IMR-90 (cell line): Measurements from ENCODE around the gene HMCN1. TPM values are rescaled to one million over a fixed set of nuclear protein-coding genes. Genes with fewer than 3 reads are reported as not detected.

Source experiments
- ATAC-seq: fragments of 200-7000 bp; cut with Tn5 transposase; 2 replicates; pipeline ENCODE4 v1.9.1; 2020; ENCODE audit warnings: low read depth, mild to moderate bottlenecking, moderate library complexity
- BruUV-seq: library from RNA; stranded (reverse); fragments of 400-500 nt; replicated peaks from 2 replicates; lab custom pipeline; 2021; lab: Mats Ljungman, UMichigan
- CTCF ChIA-PET: fragments of 300-600 bp; formaldehyde crosslinking; extraction: SDS; loops from one replicate; lab custom pipeline; 2021; ENCODE audit warnings: antibody characterized with exemption; lab: Yijun Ruan, JAX
- POLR2A ChIA-PET: fragments of 300-600 bp; sonication (Branson Sonifier 250); formaldehyde crosslinking; loops from one replicate; lab custom pipeline; 2022; ENCODE audit warnings: antibody characterized with exemption; ENCODE audit not compliant: unreplicated experiment; lab: Charles Lee
- DNase-seq: peaks from one replicate; pipeline ENCODE4 v3.0.0; 2013
- H2AFZ ChIP-seq: replicated peaks from 2 replicates; pipeline ENCODE3; 2013; ENCODE audit warnings: low read length, mild to moderate bottlenecking; ENCODE audit not compliant: poor library complexity
- H2AK5ac ChIP-seq: 2 replicates; pipeline ENCODE4 v1.6.1; 2013; ENCODE audit warnings: low read depth, low read length, inconsistent platforms
- H2AK9ac ChIP-seq: replicated peaks from 2 replicates; pipeline ENCODE3; 2013; ENCODE audit warnings: mild to moderate bottlenecking, low read depth, low read length, moderate library complexity; ENCODE audit not compliant: poor library complexity
- H2BK120ac ChIP-seq: 2 replicates; pipeline ENCODE4 v1.6.1; 2013; ENCODE audit warnings: low read depth, low read length, inconsistent platforms
- H2BK15ac ChIP-seq: 3 replicates; pipeline ENCODE4 v1.6.1; 2013; ENCODE audit warnings: low read depth, low read length, inconsistent platforms
- H2BK20ac ChIP-seq: 2 replicates; pipeline ENCODE4 v1.6.1; 2013; ENCODE audit warnings: low read depth, mild to moderate bottlenecking, inconsistent platforms, low read length, moderate library complexity
- H2BK5ac ChIP-seq: 2 replicates; pipeline ENCODE4 v1.6.1; 2013; ENCODE audit warnings: mild to moderate bottlenecking, low read depth, low read length, inconsistent platforms; ENCODE audit not compliant: poor library complexity, severe bottlenecking
- H3K14ac ChIP-seq: replicated peaks from 2 replicates; pipeline ENCODE4 v1.6.1; 2013; ENCODE audit warnings: low read depth, low read length, inconsistent platforms
- H3K18ac ChIP-seq: 2 replicates; pipeline ENCODE4 v1.6.1; 2013; ENCODE audit warnings: low read depth, low read length, control low read depth
- H3K23ac ChIP-seq: 2 replicates; pipeline ENCODE4 v1.6.1; 2013; ENCODE audit warnings: low read depth, low read length, inconsistent platforms
- H3K27ac ChIP-seq: 2 replicates; pipeline ENCODE4 v1.5.1; 2013; ENCODE audit warnings: mild to moderate bottlenecking, control low read depth, low read length; ENCODE audit not compliant: insufficient read depth
- H3K27me3 ChIP-seq: 2 replicates; pipeline ENCODE4 v1.6.1; 2013; ENCODE audit warnings: low read length; ENCODE audit not compliant: control insufficient read depth, insufficient read depth
- H3K36me3 ChIP-seq: 2 replicates; pipeline ENCODE4 v1.6.1; 2013; ENCODE audit warnings: low read length, mixed read lengths; ENCODE audit not compliant: control insufficient read depth, insufficient read depth
- H3K4ac ChIP-seq: 2 replicates; pipeline ENCODE4 v1.6.1; 2013; ENCODE audit warnings: low read depth, low read length, inconsistent platforms
- H3K4me1 ChIP-seq: 2 replicates; pipeline ENCODE4 v1.6.1; 2013; ENCODE audit warnings: low read length, mixed read lengths; ENCODE audit not compliant: control insufficient read depth, insufficient read depth
- H3K4me2 ChIP-seq: 2 replicates; pipeline ENCODE4 v1.6.1; 2013; ENCODE audit warnings: low read depth, mild to moderate bottlenecking, control low read depth, low read length, moderate library complexity
- H3K4me3 ChIP-seq: 2 replicates; pipeline ENCODE4 v1.5.1; 2013; ENCODE audit warnings: low read depth, mild to moderate bottlenecking, control low read depth, low read length, moderate library complexity; ENCODE audit not compliant: insufficient read depth
- H3K56ac ChIP-seq: 2 replicates; pipeline ENCODE4 v1.6.1; 2013; ENCODE audit warnings: low read length, inconsistent platforms; ENCODE audit not compliant: insufficient read depth; ENCODE audit errors: extremely low read depth
- H3K79me1 ChIP-seq, 2 experiments: 2 replicates each; pipeline ENCODE4 v1.6.1; 2013; ENCODE audit warnings: low read length in 2 of 2, inconsistent platforms in 1 of 2, low read depth in 1 of 2
- H3K9ac ChIP-seq: 2 replicates; pipeline ENCODE4 v1.6.1; 2013; ENCODE audit warnings: low read depth, low read length, control low read depth
- H3K9me1 ChIP-seq: 2 replicates; pipeline ENCODE4 v1.6.1; 2013; ENCODE audit warnings: low read length, inconsistent platforms; ENCODE audit not compliant: insufficient read depth
- H3K9me3 ChIP-seq: 2 replicates; pipeline ENCODE4 v1.6.1; 2013; ENCODE audit warnings: low read length; ENCODE audit not compliant: control insufficient read depth, insufficient read depth
- H4K20me1 ChIP-seq: 2 replicates; pipeline ENCODE4 v1.6.1; 2013; ENCODE audit warnings: low read length, inconsistent platforms; ENCODE audit not compliant: insufficient read depth
- H4K5ac ChIP-seq: 2 replicates; pipeline ENCODE4 v1.6.1; 2013; ENCODE audit warnings: mild to moderate bottlenecking, low read depth, low read length, control low read depth
- H4K8ac ChIP-seq, 2 experiments: 2 replicates each; pipeline ENCODE4 v1.6.1; 2013; ENCODE audit warnings: low read depth in 2 of 2, low read length in 2 of 2, control low read depth in 1 of 2, inconsistent platforms in 1 of 2
- H4K91ac ChIP-seq: 2 replicates; pipeline ENCODE4 v1.6.1; 2013; ENCODE audit warnings: low read depth, low read length, inconsistent platforms; ENCODE audit not compliant: insufficient read depth
- BHLHE40 ChIP-seq: fragments of 150-350 bp; IDR thresholded peaks from 2 replicates; pipeline ENCODE4 v1.6.1; 2016; ENCODE audit warnings: mild to moderate bottlenecking, low read depth, low read length
- CEBPB ChIP-seq: IDR thresholded peaks from 2 replicates; pipeline ENCODE4 v1.6.1; 2012; ENCODE audit warnings: low read depth, low read length, improper control_type of control experiment
- CHD1 ChIP-seq: IDR thresholded peaks from 2 replicates; pipeline ENCODE4 v1.6.1; 2012; ENCODE audit warnings: low read depth, low read length, improper control_type of control experiment
- CTCF ChIP-seq: conservative IDR thresholded peaks from 2 replicates; pipeline ENCODE4 v1.5.1; 2012; ENCODE audit warnings: mild to moderate bottlenecking, low read depth, low read length, improper control_type of control experiment
- FOS ChIP-seq: fragments of 150-350 bp; IDR thresholded peaks from 2 replicates; pipeline ENCODE4 v1.6.1; 2016; ENCODE audit warnings: low read depth, low read length
- MAFK ChIP-seq: IDR thresholded peaks from 2 replicates; pipeline ENCODE4 v1.6.1; 2012; ENCODE audit warnings: low read depth, low read length, improper control_type of control experiment
- MAZ ChIP-seq: IDR thresholded peaks from 2 replicates; pipeline ENCODE4 v1.6.1; 2012; ENCODE audit warnings: low read depth, mild to moderate bottlenecking, low read length, improper control_type of control experiment, moderate library complexity, borderline replicate concordance
- MXI1 ChIP-seq: IDR thresholded peaks from 2 replicates; pipeline ENCODE4 v1.6.1; 2012; ENCODE audit warnings: low read depth, mild to moderate bottlenecking, low read length, moderate library complexity, borderline replicate concordance
- NFE2L2 ChIP-seq: fragments of 150-350 bp; IDR thresholded peaks from 2 replicates; pipeline ENCODE4 v1.6.1; 2016; ENCODE audit warnings: low read depth, mild to moderate bottlenecking, low read length
- POLR2A ChIP-seq: IDR thresholded peaks from 2 replicates; pipeline ENCODE4 v1.6.1; 2012; ENCODE audit warnings: mild to moderate bottlenecking, low read depth, low read length
- RAD21 ChIP-seq: IDR thresholded peaks from 2 replicates; pipeline ENCODE4 v1.6.1; 2012; ENCODE audit warnings: low read length, improper control_type of control experiment
- RCOR1 ChIP-seq: IDR thresholded peaks from 2 replicates; pipeline ENCODE4 v1.6.1; 2012; ENCODE audit warnings: mild to moderate bottlenecking, low read length, improper control_type of control experiment; ENCODE audit not compliant: insufficient replicate concordance
- RFX5 ChIP-seq: IDR thresholded peaks from 2 replicates; pipeline ENCODE4 v1.8.0; 2012; ENCODE audit warnings: low read depth, mild to moderate bottlenecking, low read length, moderate library complexity
- SMC3 ChIP-seq: fragments of 150-350 bp; IDR thresholded peaks from 2 replicates; pipeline ENCODE4 v1.6.1; 2016; ENCODE audit warnings: low read depth, mild to moderate bottlenecking, antibody characterized with exemption, low read length, moderate library complexity
- USF2 ChIP-seq: fragments of 150-350 bp; IDR thresholded peaks from 2 replicates; pipeline ENCODE4 v1.6.1; 2017; ENCODE audit warnings: mild to moderate bottlenecking, antibody characterized with exemption, low read length, low read depth
- dilution Hi-C: fragments of 300-500 bp; cut with HindIII; formaldehyde crosslinking; loops from one replicate; pipeline ENCODE4 v1.14.3; 2018; ENCODE audit warnings: low sequenced_read_pairs; ENCODE audit not compliant: unreplicated experiment
- in situ Hi-C: fragments of 300-500 bp; cut with MboI; formaldehyde crosslinking; loops from 3 replicates; pipeline ENCODE4 v1.14.3; 2019; ENCODE audit warnings: low sequenced_read_pairs, inconsistent platforms, mixed read lengths
- intact Hi-C: fragments of 100-400 bp; cut with micrococcal nuclease; formaldehyde crosslinking; loops from 2 replicates; pipeline ENCODE4 v1.10.0; 2022
- polyA plus RNA-seq, 3 experiments: library from polyadenylated mRNA; depleted of rRNA; stranded (reverse); fragments of >200 nt; gene quantifications; 2 replicates each; pipeline ENCODE4 v1.2.3, GENCODE V29; 2012; ENCODE audit warnings: low replicate concordance in 1 of 3
- total RNA-seq: library from RNA; depleted of rRNA; stranded (reverse); fragments of >200 nt; gene quantifications from 2 replicates; pipeline ENCODE4 v1.2.3, GENCODE V29; 2012
- TF ChIP-seq, protein P1 (sequence below): fragments of 150-350 bp; IDR thresholded peaks from 2 replicates; pipeline ENCODE4 v1.6.1; 2016; ENCODE audit warnings: low read depth, mild to moderate bottlenecking, low read length, moderate library complexity, borderline replicate concordance

Gene HMCN1
- total and polyA plus RNA-seq, 2 of the 4 experiments (the other 2 are of a cell fraction): 6.1 to 11.7 TPM

DNA sequence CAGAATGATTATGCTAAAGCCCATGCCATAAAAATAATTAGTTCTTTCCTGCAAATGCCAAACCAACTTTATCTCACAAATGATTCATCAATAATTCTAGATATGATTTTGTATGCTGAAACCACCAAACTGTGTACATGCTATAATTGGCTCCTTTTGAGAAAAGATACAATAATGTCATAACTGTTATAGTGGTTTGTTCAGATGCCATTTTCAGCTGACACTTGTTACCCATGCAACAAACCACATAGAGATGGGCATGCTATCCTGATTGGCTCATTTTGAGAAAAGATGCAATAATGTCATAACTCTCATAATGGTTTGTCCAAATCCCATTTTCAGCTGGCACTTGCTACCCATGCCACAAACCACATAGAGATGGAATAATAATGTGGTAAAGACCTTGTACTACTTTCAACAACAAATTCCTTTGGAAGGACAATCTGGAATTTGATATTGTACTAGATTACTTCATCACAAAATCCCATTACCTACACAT, 357.1 kb downstream of the HMCN1 start:
- Histone ChIP-seq H3K9me1 (no peaks in the 10 kb centered on the region), H2AK5ac (no peak overlapping the region), H3K27me3 (no peaks in the 10 kb centered on the region), H3K36me3 (no peaks in the 10 kb centered on the region), H3K4ac (no peak overlapping the region), H3K79me1 (no peaks in the 10 kb centered on the region), H4K91ac (no peak overlapping the region), H3K4me3 (no peak overlapping the region), H2BK20ac (no peak overlapping the region), H2AK9ac (no peak overlapping the region), H3K4me1 (peaks cover 5% of the 10 kb centered on the region), H3K9ac (no peak overlapping the region), H2BK5ac (no peak overlapping the region), H3K27ac (no peak overlapping the region), H3K18ac (no peak overlapping the region), H4K8ac (no peak overlapping the region), H4K20me1 (no peaks in the 10 kb centered on the region), H3K4me2 (no peak overlapping the region), H3K23ac (no peak overlapping the region), H3K56ac (no peak overlapping the region), H3K9me3 (no peaks in the 10 kb centered on the region), H2BK15ac (0 out of 3 replicates have a peak overlapping the region, but pooled peaks have one; percentile 81), H2AFZ (no peak overlapping the region), H2BK120ac (no peak overlapping the region), H4K5ac (no peak overlapping the region), H3K14ac (no peak overlapping the region)
- CTCF ChIA-PET: no interaction called here
- in situ Hi-C loops (no loop called here), dilution Hi-C loops (no loop called here), intact Hi-C loops (no loop called here)
- no peak for ATAC-seq
- BruUV-seq: no TSS peak
- TF ChIP-seq MAZ (no peak), RAD21 (no peak), NFE2L2 (no peak), CEBPB (no peak), MAFK (no peak), POLR2A (no peak), SMC3 (no peak), FOS (no peak), RFX5 (no peak), RCOR1 (no peak), USF2 (no peak), MXI1 (no peak), CHD1 (no peak), BHLHE40 (no peak), CTCF (no peak)
- TF ChIP-seq, protein P1, sequence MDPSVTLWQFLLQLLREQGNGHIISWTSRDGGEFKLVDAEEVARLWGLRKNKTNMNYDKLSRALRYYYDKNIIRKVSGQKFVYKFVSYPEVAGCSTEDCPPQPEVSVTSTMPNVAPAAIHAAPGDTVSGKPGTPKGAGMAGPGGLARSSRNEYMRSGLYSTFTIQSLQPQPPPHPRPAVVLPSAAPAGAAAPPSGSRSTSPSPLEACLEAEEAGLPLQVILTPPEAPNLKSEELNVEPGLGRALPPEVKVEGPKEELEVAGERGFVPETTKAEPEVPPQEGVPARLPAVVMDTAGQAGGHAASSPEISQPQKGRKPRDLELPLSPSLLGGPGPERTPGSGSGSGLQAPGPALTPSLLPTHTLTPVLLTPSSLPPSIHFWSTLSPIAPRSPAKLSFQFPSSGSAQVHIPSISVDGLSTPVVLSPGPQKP: no peak
- POLR2A ChIA-PET: no interaction called here
- DNase-seq: no peak
